GM12864 (cell line): ENCODE measurements around the gene BBS1.
"Not testable (repeated sequence)": the region's sequence is repeated elsewhere in the genome, so short reads cannot be mapped to it uniquely, and the experiment has no call there.

Experiments
- DNase-seq: peaks from one replicate; pipeline ENCODE4 v3.0.0-alpha.2; 2011; ENCODE audit warnings: low read depth
- H3K4me3 ChIP-seq: 2 replicates; pipeline ENCODE4 v1.5.1; 2011; ENCODE audit warnings: mild to moderate bottlenecking, low read depth, low read length, control low read depth
- CTCF ChIP-seq: IDR thresholded peaks from 2 replicates; pipeline ENCODE4 v1.5.1; 2011; ENCODE audit warnings: low read depth, mild to moderate bottlenecking, moderate library complexity, low read length, control low read depth, inconsistent platforms; ENCODE audit errors: missing control alignments

Gene BBS1

DNA sequence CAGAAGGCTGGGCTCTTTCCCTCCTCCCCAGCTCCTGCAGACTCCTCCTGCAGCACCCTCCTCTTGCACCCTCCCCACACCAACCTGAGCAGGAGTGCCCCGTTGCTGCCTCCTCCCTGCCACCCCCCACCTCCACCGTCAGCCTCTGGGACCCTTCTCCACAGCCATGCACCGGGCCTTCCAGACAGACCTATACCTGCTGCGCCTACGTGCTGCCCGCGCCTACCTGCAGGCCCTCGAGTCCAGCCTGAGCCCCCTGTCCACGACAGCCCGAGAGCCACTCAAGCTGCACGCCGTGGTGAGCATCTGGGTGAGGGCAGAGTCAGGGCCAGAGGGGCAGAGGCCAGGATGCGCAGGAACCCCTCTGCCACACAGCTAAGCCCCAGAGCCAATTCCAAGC, 19.2 kb downstream of the BBS1 start:
- no peak for DNase-seq
- no peak for TF ChIP-seq CTCF
- no peak overlapping the region for H3K4me3 ChIP-seq

DNA sequence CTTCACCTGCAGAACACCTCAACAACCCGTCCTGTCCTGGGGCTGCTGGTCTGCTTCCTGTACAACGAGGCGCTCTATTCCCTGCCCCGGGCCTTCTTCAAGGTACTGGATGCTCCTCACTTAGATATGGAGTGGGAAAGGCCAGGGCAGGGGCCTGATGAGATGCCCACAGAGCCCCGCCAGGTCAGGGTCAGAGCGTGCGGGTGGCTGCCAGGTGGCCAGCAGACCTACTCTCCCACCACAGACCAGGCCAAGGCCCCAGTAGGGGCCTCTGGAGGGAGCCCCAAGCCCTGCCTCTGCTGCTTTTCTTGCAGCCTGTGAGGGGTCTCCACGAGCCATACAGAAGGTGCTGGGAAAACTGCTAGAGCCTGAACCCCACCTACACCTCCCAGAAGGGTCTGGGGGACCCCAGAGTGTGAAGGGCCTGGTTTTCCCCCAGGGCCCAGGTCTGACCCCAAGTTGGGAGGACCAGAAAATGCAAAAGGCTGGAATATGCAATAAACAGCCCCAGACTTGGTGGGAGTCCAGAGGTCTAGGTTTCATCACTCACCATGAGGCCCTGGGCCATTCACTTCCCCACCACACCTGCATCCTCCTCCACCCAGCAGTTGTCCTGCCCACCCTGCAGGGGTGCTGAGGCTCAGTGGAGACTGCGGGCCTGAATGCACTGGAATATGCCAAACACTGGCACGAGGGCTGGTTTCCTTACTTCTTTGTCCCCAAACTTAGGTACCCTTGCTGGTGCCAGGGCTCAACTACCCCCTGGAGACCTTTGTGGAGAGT, 20.7 kb downstream of the BBS1 start:
- DNase-seq = no peak
- H3K4me3 ChIP-seq = no peak overlapping the region
- TF ChIP-seq CTCF = no peak

DNA sequence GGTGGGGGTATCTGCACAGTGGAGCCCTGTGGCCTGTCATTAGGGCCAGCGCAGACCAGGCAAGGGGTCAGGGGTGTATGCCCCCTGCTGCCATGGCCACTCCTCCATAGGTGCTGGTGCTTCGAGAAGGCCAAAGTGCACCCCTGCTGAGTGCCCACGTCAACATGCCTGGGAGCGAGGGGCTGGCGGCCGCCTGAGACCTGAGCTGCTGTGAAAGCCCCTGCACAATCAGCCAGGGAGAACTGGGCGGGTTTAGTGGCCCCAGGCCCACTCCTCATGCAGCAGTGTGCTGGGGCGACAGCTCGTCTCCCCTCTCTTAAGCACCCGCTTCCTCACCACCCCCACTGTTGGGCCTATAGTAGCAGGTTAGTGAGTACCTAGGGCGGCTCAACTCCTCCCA, 21.4 kb downstream of the BBS1 start:
- TF ChIP-seq CTCF = no peak
- DNase-seq = no peak
- no peak overlapping the region for H3K4me3 ChIP-seq

DNA sequence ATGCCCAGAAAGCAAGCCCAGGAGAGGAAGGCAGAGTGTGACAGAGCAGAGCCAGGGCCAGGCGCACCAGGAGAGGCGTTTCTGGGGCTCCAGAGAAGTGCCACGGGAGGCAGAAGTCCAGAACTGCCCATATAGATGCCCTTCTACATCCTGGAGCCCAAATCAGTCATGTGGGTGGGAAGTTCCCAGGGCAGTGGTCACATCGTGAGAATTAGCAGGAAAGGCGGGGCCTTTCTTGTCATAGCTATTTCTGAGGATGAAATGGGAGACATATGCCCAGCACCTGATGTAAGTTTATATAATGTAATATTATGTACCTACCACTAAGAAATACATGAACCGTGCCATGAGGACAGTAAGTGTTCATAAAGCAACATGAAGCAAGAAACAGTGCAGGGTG, 22.3 kb downstream of the BBS1 start:
- no peak for TF ChIP-seq CTCF

DNA sequence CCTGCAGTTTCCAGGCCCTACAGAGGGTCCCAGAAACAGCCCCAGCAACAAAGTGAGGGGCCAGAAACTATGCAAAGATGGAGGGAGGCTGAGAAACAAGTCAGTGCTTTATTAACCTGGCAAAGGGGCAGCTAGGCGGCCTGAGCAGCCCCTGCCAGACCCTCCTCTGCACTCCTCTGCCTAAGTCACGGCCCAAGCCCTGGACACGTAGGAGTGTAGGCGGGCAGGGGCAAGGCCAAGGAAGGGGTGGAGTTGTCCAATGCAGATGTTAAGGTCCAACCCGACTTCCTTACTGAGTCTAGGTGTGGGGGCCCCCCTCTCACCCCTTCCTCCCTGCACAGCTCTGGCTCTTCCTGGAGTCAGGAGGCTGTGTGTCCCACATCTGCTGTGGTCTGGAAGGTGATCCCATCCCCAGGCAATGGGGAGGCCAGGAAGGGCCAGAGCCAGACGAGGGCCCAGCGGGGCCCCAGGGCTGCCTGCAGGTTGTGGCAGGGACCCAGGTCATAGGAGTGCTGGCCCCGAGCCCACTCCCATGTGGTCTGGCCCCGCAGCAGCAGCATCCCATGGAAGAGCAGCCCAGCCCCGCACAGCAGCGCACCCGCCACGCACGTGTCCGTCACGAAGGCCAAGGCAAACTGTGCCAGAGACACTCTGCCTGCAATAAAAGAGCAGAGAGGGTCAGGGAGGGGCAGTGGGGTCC, 28.9 kb downstream of the BBS1 start:
- H3K4me3 ChIP-seq = no peak overlapping the region
- TF ChIP-seq CTCF = no peak
- no peak for DNase-seq

More for the DNA sequence above, 22.3 kb downstream of the BBS1 start:
- no peak overlapping the region for H3K4me3 ChIP-seq
- DNase-seq = no peak

- TF ChIP-seq CTCF = no peak
- H3K4me3 ChIP-seq = no peak overlapping the region
- no peak for DNase-seq
These were observed 29.4 kb downstream of the BBS1 start for GRCh38 chr11:66539870-66540213.

DNA sequence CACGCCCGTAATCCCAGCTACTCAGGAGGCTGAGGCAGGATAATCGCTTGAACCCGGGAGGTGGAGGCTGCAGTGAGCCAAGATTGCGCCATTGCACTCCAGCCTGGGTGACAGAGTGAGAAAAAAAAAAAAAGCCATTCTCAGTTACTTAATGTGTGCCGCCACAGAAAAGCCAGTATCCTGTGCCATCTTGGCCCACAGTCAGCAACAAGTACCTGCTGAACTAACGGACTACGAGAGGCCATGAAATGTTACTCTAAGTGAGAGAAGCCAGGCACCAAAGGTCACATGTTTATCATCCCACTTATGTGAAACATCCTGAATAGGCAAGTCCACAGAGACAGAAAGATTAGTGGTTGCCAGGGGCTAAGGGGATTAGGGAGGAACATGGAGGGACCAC, 30.2 kb downstream of the BBS1 start:
- DNase-seq, H3K4me3 ChIP-seq: not testable (repeated sequence)
